ENCODE measurements around the gene FKBP1C. TPM values are rescaled to one million over a fixed set of nuclear protein-coding genes. Genes with fewer than 3 reads are reported as not detected.
A peak's percentile ranks its signal among the peaks of the same experiment; 100 is the strongest.
"Not testable (repeated sequence)": the region's sequence is repeated elsewhere in the genome, so short reads cannot be mapped to it uniquely, and the experiment has no call there.

Gene FKBP1C
- total and polyA plus RNA-seq, 4 experiments from 2014 or later: 0.13 TPM; not detected in 3

- POLR2A ChIA-PET (ENCODE audit: partially characterized antibody); CTCF ChIA-PET (ENCODE audit: partially characterized antibody); DNase-seq; H3K27ac Mint-ChIP-seq; H3K36me3 Mint-ChIP-seq; H3K4me3 ChIP-seq (ENCODE audit: low read length in 2 of 2); H3K4me1 Mint-ChIP-seq; H3K27me3 Mint-ChIP-seq; H3K36me3 ChIP-seq (ENCODE audit: insufficient read depth, low read length); H3K9me3 ChIP-seq (ENCODE audit: control insufficient read depth in 1 of 2, low read length in 2 of 2); H3K27ac ChIP-seq (ENCODE audit: low read depth, low read length); intact Hi-C loops (cut with micrococcal nuclease); H3K4me1 ChIP-seq (ENCODE audit: insufficient read depth, low read length); H3K27me3 ChIP-seq (ENCODE audit: insufficient read depth, low read length): not testable (repeated sequence)
- Mint-ChIP-seq H3K4me3 (peak overlapping the region in 1 of 8 donors; percentile 48), H3K9me3 (peaks cover 0 to 11% (median 6%) of the 10 kb centered on the region in 8 donors)
These were observed 18.8 kb downstream of the FKBP1C start for GRCh38 chr6:63230027-63230426.

GRCh38 chr6:63230511-63230910, 19.2 kb downstream of the FKBP1C start:
- CTCF ChIA-PET (ENCODE audit: partially characterized antibody); intact Hi-C loops (cut with micrococcal nuclease); H3K4me1 ChIP-seq (ENCODE audit: insufficient read depth, low read length); H3K27me3 Mint-ChIP-seq; H3K27ac Mint-ChIP-seq; H3K36me3 ChIP-seq (ENCODE audit: insufficient read depth, low read length); DNase-seq; H3K27ac ChIP-seq (ENCODE audit: low read depth, low read length); POLR2A ChIA-PET (ENCODE audit: partially characterized antibody); H3K9me3 ChIP-seq (ENCODE audit: control insufficient read depth in 1 of 2, low read length in 2 of 2); H3K36me3 Mint-ChIP-seq; H3K4me3 ChIP-seq (ENCODE audit: low read length in 2 of 2); H3K4me3 Mint-ChIP-seq; H3K27me3 ChIP-seq (ENCODE audit: insufficient read depth, low read length); H3K4me1 Mint-ChIP-seq: not testable (repeated sequence)
- peaks cover 0 to 13% (median 6%) of the 10 kb centered on the region in 8 donors for H3K9me3 Mint-ChIP-seq

GRCh38 chr6:63236398-63236817, 25.1 kb downstream of the FKBP1C start:
- Histone ChIP-seq H3K9me3 (ENCODE audit: control insufficient read depth in 1 of 2, low read length in 2 of 2) (no peaks in the 10 kb centered on the region), H3K27ac (ENCODE audit: low read depth, low read length) (no peak overlapping the region), H3K36me3 (ENCODE audit: insufficient read depth, low read length) (no peaks in the 10 kb centered on the region), H3K4me1 (ENCODE audit: insufficient read depth, low read length) (no peaks in the 10 kb centered on the region), H3K4me3 (ENCODE audit: low read length in 2 of 2) (no peak overlapping the region), H3K27me3 (ENCODE audit: insufficient read depth, low read length) (no peaks in the 10 kb centered on the region)
- ChIA-PET POLR2A (ENCODE audit: partially characterized antibody) (no interaction called here), CTCF (ENCODE audit: partially characterized antibody) (no interaction called here)
- intact Hi-C loops (cut with micrococcal nuclease): no loop called here
- H3K9me3 Mint-ChIP-seq: peaks cover 0 to 10% (median 8%) of the 10 kb centered on the region in 8 donors
- DNase-seq: no peak
- no peak overlapping the region for H3K27ac Mint-ChIP-seq
- H3K4me3 Mint-ChIP-seq: no peak overlapping the region
- peaks cover 0 to 1% (median 0%) of the 10 kb centered on the region in 4 donors for H3K4me1 Mint-ChIP-seq
- H3K36me3 Mint-ChIP-seq: no peaks in the 10 kb centered on the region
- peaks cover 0 to 3% of the 10 kb centered on the region in 2 donors for H3K27me3 Mint-ChIP-seq

- H3K36me3 ChIP-seq (ENCODE audit: insufficient read depth, low read length): no peaks in the 10 kb centered on the region
- ChIA-PET CTCF (ENCODE audit: partially characterized antibody) (no interaction called here), POLR2A (ENCODE audit: partially characterized antibody) (no interaction called here)
- H3K27me3 ChIP-seq (ENCODE audit: insufficient read depth, low read length): no peaks in the 10 kb centered on the region
- no peaks in the 10 kb centered on the region for H3K9me3 Mint-ChIP-seq
- H3K4me3 Mint-ChIP-seq: no peak overlapping the region
- H3K36me3 Mint-ChIP-seq: no peaks in the 10 kb centered on the region
- DNase-seq: no peak
- no peaks in the 10 kb centered on the region for H3K4me1 ChIP-seq (ENCODE audit: insufficient read depth, low read length)
- no peaks in the 10 kb centered on the region for H3K9me3 ChIP-seq (ENCODE audit: control insufficient read depth in 1 of 2, low read length in 2 of 2)
- no peaks in the 10 kb centered on the region for H3K27me3 Mint-ChIP-seq
- H3K27ac Mint-ChIP-seq: no peak overlapping the region
- H3K4me3 ChIP-seq (ENCODE audit: low read length in 2 of 2): no peak overlapping the region
- intact Hi-C loops (cut with micrococcal nuclease): no loop called here
- H3K27ac ChIP-seq (ENCODE audit: low read depth, low read length): no peak overlapping the region
- no peaks in the 10 kb centered on the region for H3K4me1 Mint-ChIP-seq
These were observed 34.2 kb downstream of the FKBP1C start for GRCh38 chr6:63245420-63245819.

GRCh38 chr6:63245909-63246308, 34.6 kb downstream of the FKBP1C start:
- CTCF ChIA-PET (ENCODE audit: partially characterized antibody): no interaction called here

GRCh38 chr6:63246581-63246980, 35.3 kb downstream of the FKBP1C start:
- ChIA-PET CTCF (ENCODE audit: partially characterized antibody) (no interaction called here), POLR2A (ENCODE audit: partially characterized antibody) (no interaction called here)
- no peak overlapping the region for H3K4me3 ChIP-seq (ENCODE audit: low read length in 2 of 2)
- no peaks in the 10 kb centered on the region for H3K4me1 Mint-ChIP-seq
- no peaks in the 10 kb centered on the region for H3K36me3 Mint-ChIP-seq
- no peaks in the 10 kb centered on the region for H3K36me3 ChIP-seq (ENCODE audit: insufficient read depth, low read length)
- intact Hi-C loops (cut with micrococcal nuclease): no loop called here
- H3K27me3 Mint-ChIP-seq: no peaks in the 10 kb centered on the region
- H3K9me3 ChIP-seq (ENCODE audit: control insufficient read depth in 1 of 2, low read length in 2 of 2): no peaks in the 10 kb centered on the region
- no peak overlapping the region for H3K27ac Mint-ChIP-seq
- no peaks in the 10 kb centered on the region for H3K27me3 ChIP-seq (ENCODE audit: insufficient read depth, low read length)
- no peak overlapping the region for H3K27ac ChIP-seq (ENCODE audit: low read depth, low read length)
- no peaks in the 10 kb centered on the region for H3K9me3 Mint-ChIP-seq
- H3K4me1 ChIP-seq (ENCODE audit: insufficient read depth, low read length): no peaks in the 10 kb centered on the region
- H3K4me3 Mint-ChIP-seq: no peak overlapping the region
- no peak for DNase-seq

More at GRCh38 chr6:63245909-63246308, 34.6 kb downstream of the FKBP1C start:
- Histone ChIP-seq H3K36me3 (ENCODE audit: insufficient read depth, low read length) (no peaks in the 10 kb centered on the region), H3K9me3 (ENCODE audit: control insufficient read depth in 1 of 2, low read length in 2 of 2) (no peaks in the 10 kb centered on the region), H3K4me3 (ENCODE audit: low read length in 2 of 2) (no peak overlapping the region), H3K27ac (ENCODE audit: low read depth, low read length) (no peak overlapping the region), H3K4me1 (ENCODE audit: insufficient read depth, low read length) (no peaks in the 10 kb centered on the region), H3K27me3 (ENCODE audit: insufficient read depth, low read length) (no peaks in the 10 kb centered on the region)
- no peak for DNase-seq
- intact Hi-C loops (cut with micrococcal nuclease): no loop called here
- POLR2A ChIA-PET (ENCODE audit: partially characterized antibody): no interaction called here
- no peak overlapping the region for H3K4me3 Mint-ChIP-seq
- H3K27ac Mint-ChIP-seq: no peak overlapping the region
- no peaks in the 10 kb centered on the region for H3K27me3 Mint-ChIP-seq
- H3K4me1 Mint-ChIP-seq: no peaks in the 10 kb centered on the region
- no peaks in the 10 kb centered on the region for H3K36me3 Mint-ChIP-seq
- no peaks in the 10 kb centered on the region for H3K9me3 Mint-ChIP-seq

- peaks cover 0 to 2% (median 0%) of the 10 kb centered on the region in 8 donors for H3K9me3 Mint-ChIP-seq
- H3K27ac ChIP-seq (ENCODE audit: low read depth, low read length): no peak overlapping the region
- no peaks in the 10 kb centered on the region for H3K9me3 ChIP-seq (ENCODE audit: control insufficient read depth in 1 of 2, low read length in 2 of 2)
- no peak overlapping the region for H3K4me3 ChIP-seq (ENCODE audit: low read length in 2 of 2)
- no peak for DNase-seq
- CTCF ChIA-PET (ENCODE audit: partially characterized antibody): no interaction called here
- H3K36me3 Mint-ChIP-seq: no peaks in the 10 kb centered on the region
- no peaks in the 10 kb centered on the region for H3K4me1 Mint-ChIP-seq
- H3K27me3 Mint-ChIP-seq: no peaks in the 10 kb centered on the region
- intact Hi-C loops (cut with micrococcal nuclease): no loop called here
- POLR2A ChIA-PET (ENCODE audit: partially characterized antibody): no interaction called here
- no peaks in the 10 kb centered on the region for H3K36me3 ChIP-seq (ENCODE audit: insufficient read depth, low read length)
- no peaks in the 10 kb centered on the region for H3K27me3 ChIP-seq (ENCODE audit: insufficient read depth, low read length)
- H3K4me1 ChIP-seq (ENCODE audit: insufficient read depth, low read length): no peaks in the 10 kb centered on the region
- H3K4me3 Mint-ChIP-seq: no peak overlapping the region
- H3K27ac Mint-ChIP-seq: no peak overlapping the region
These were observed 38.7 kb downstream of the FKBP1C start for GRCh38 chr6:63249875-63250482.

- Mint-ChIP-seq H3K36me3 (no peaks in the 10 kb centered on the region), H3K4me3 (no peak overlapping the region), H3K4me1 (no peaks in the 10 kb centered on the region), H3K9me3 (peaks cover 0 to 3% (median 0%) of the 10 kb centered on the region in 8 donors), H3K27ac (no peak overlapping the region), H3K27me3 (no peaks in the 10 kb centered on the region)
- POLR2A ChIA-PET (ENCODE audit: partially characterized antibody): no interaction called here
- Histone ChIP-seq H3K36me3 (ENCODE audit: insufficient read depth, low read length) (no peaks in the 10 kb centered on the region), H3K27me3 (ENCODE audit: insufficient read depth, low read length) (no peaks in the 10 kb centered on the region), H3K4me3 (ENCODE audit: low read length in 2 of 2) (no peak overlapping the region), H3K4me1 (ENCODE audit: insufficient read depth, low read length) (no peaks in the 10 kb centered on the region), H3K27ac (ENCODE audit: low read depth, low read length) (no peak overlapping the region), H3K9me3 (ENCODE audit: control insufficient read depth in 1 of 2, low read length in 2 of 2) (no peaks in the 10 kb centered on the region)
- no peak for DNase-seq
- intact Hi-C loops (cut with micrococcal nuclease): no loop called here
- CTCF ChIA-PET (ENCODE audit: partially characterized antibody): no interaction called here
These were observed 47.9 kb downstream of the FKBP1C start for GRCh38 chr6:63259153-63259552.
